GM19035 (cell line): ENCODE data around the gene CISD3.
"Not testable (repeated sequence)": the region's sequence is repeated elsewhere in the genome, so short reads cannot be mapped to it uniquely, and the experiment has no call there.

Experiments used
- ATAC-seq: cut with Tn5 transposase; IDR thresholded peaks from one replicate; pipeline ENCODE4 v1.9.1; 2021; ENCODE audit not compliant: unreplicated experiment

CISD3 gene

DNA sequence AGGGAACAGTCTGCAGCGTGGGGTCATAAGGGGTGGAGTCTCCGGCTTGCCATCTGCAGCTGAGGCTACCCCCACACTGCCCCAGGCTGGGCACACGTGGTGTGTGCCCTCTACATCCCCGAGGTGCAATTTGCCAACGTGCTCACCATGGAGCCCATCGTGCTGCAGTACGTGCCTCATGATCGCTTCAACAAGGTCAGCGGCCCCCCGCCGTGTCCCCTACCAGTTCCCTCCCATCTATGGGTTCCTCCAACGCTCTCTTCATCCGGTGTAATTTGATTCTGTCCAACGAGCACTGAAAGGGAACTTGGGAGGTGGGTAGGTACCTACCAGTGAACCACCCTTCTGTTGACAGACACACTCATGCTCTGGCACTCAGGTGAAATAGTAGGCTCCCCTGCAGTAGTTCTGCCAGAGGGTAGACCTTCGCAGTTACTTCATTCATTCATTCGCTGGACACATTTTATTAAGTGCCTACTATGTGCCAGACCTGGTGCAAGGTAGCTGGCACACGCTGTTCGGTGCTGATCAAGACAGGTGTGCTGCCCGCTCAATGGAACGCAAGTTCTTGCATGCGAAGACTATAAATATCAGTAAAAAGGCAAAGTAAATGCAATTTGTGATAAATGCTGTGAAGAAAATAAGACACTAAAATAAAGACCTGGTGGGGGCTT, 22.3 kb upstream of the CISD3 start:
- ATAC-seq: no peak

DNA sequence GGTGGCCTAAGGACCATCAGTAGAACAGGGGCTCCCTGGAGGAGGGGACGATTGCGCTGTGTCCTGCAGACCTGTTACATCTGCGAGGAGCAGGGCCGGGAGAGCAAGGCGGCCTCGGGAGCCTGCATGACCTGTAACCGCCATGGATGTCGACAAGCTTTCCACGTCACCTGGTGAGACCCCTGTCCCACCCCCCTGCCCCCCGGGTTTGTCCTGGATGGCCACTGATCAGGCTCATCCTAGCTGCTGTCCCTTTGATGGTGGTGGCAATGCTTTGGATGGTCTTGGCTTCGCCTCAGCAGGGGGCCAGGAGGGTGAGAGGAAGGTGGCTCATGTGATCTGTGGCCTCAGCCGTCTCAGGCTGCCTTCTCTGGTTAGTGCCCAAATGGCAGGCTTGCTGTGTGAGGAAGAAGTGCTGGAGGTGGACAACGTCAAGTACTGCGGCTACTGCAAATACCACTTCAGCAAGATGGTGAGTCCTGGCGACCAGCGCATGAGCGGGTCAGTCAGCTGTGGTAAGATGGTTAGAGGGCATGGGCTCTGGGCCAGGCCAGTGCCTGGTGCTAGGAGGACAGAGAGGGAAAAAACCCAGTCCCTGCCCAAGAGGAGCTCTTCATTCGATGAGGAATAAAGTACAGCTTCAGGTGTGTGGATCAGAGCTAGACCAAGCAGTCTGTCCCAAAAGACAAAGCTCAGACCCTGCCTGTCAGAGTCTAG, 20.9 kb upstream of the CISD3 start:
- no peak for ATAC-seq

DNA sequence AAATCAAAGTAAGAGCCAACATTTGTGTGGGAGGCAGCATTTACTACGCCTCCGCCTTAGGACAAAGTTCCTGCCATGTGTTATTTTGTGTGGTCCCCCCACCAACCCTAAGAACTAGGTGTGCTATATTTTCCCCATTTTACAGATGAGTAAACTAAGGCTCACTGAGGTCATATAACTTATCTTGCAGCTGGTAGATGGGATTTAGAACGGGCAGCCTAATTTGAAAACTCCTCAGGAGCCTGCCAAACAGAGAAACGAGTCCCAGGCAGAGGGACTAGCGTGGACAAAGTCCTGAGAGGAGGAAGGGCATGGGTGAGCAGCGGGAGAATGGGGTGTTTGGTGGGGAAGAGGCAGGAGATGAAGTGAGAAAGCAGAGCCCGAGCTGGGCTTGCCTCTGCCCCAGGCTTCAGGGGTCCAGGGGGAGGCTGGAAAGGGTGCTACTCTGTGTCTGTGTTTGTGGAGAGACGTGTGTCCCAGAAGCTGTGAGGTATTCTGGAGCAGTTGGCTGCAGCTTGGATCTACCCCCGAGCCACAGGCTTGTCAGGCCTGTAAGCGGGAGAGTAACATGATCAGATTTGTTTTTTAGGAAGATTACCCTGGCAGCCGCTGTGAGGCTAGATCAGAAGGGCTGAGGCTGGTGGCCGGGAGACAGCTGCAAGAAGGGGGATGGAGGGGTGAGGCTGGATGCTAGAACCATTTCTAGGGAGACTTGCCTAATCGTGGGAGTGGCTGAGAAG, 20.1 kb upstream of the CISD3 start:
- no peak for ATAC-seq

GRCh38 chr17:38710604-38710962, 19.6 kb upstream of the CISD3 start:
- ATAC-seq: no peak

DNA sequence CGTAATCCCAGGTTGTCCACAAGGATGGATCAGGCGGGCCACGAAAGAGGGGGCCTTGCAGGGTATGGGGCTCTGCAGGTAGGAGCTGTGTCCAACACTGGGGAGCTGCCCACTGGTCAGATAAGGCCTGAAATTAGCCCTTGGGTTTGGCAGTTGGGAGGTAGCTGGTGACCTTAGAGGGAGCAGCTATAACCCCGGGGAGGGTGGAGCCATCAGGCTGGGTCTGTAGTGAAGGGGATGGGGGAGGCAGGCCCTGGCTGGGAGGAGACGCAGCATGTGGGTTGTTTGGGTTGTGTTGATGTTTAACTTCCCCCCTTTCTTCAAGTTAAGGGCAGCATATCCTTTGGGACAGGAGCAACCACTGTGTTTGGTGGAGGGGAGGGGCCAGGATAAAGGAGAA, 19.2 kb upstream of the CISD3 start:
- ATAC-seq: no peak

DNA sequence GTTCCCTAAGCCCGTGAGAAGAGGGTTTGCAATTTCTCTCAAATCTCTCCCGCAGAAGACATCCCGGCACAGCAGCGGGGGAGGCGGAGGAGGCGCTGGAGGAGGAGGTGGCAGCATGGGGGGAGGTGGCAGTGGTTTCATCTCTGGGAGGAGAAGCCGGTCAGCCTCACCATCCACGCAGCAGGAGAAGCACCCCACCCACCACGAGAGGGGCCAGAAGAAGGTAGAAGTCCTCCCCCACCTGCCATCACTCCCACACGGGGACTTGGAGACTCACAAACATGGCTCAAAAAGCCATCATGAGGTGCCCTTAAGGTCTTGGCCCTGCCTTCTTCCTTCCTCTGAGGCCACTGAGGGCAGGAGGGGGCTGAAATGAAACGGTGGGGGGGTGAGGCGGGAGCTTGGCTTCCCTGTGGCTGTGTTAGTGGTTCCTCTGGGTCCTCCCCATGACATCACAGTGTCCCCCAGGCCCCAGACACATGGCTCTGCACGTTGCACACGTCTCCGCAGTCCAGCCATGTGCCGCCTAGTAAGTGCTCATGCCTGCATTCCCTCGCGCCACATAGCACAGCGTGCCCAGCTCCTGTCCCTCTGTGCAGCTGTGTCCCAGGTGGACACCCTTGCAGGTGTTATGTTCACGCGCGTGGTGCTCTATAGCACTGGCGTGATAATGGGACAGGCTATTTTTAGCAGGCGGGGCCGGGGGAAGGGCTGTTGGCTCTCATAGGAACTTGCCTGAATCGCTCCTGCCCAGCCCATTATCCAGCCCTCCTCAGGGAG, 18.2 kb upstream of the CISD3 start:
- ATAC-seq: no peak

GRCh38 chr17:38712593-38712992, 17.5 kb upstream of the CISD3 start:
- no peak for ATAC-seq

- ATAC-seq: no peak
Measured at GRCh38 chr17:38713456-38714075, 16.6 kb upstream of the CISD3 start.

- no peak for ATAC-seq
Measured at GRCh38 chr17:38715216-38715943, 14.8 kb upstream of the CISD3 start.

- ATAC-seq: no peak
Measured at GRCh38 chr17:38716368-38717005, 13.7 kb upstream of the CISD3 start.

- no peak for ATAC-seq
Measured at GRCh38 chr17:38717139-38717745, 12.9 kb upstream of the CISD3 start.

DNA sequence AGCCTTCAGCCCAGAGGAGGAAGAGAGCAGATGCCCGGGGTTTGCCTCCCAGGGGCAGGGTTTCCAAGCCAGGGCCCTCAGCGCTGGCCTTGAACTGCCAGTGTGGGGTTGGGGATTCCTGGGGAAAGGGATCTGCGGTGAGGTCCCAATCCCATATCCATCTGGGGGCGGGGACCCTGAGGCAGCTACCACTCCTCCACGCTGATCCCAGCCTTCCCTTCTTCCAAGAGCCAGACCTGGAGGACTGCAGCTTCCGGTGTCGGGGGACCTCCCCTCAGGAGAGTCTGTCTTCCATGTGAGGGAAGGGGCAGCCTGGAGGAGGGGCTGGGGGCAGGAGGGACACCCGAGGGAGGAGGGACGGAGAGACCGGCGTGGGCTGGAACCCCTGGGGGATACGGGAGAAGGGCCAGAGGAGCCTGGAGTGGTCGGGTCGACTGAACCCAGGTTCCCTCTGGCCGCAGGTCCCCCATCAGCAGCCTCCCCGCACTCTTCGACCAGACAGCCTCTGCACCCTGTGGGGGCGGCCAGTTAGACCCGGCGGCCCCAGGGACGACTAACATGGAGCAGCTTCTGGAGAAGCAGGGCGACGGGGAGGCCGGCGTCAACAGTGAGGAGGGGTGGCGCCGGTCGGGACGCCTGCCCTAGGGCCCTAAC, 10.7 kb upstream of the CISD3 start:
- no peak for ATAC-seq

- no peak for ATAC-seq
Measured at GRCh38 chr17:38719943-38720641, 10.0 kb upstream of the CISD3 start.

- ATAC-seq: no peak
Measured at GRCh38 chr17:38720941-38721340, 9.2 kb upstream of the CISD3 start.

DNA sequence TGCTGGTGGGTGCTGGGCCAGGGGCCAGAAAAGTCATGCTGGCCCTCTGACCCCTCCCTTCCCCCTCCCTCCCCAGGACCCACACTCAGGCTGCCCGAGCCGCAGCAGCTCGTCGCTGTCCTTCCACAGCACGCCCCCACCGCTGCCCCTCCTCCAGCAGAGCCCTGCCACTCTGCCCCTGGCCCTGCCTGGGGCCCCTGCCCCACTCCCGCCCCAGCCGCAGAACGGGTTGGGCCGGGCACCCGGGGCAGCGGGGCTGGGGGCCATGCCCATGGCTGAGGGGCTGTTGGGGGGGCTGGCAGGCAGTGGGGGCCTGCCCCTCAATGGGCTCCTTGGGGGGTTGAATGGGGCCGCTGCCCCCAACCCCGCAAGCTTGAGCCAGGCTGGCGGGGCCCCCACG, 8.3 kb upstream of the CISD3 start:
- ATAC-seq: no peak

- no peak for ATAC-seq
Measured at GRCh38 chr17:38724337-38724988, 5.7 kb upstream of the CISD3 start.

GRCh38 chr17:38725066-38725465, 5.1 kb upstream of the CISD3 start:
- no peak for ATAC-seq

DNA sequence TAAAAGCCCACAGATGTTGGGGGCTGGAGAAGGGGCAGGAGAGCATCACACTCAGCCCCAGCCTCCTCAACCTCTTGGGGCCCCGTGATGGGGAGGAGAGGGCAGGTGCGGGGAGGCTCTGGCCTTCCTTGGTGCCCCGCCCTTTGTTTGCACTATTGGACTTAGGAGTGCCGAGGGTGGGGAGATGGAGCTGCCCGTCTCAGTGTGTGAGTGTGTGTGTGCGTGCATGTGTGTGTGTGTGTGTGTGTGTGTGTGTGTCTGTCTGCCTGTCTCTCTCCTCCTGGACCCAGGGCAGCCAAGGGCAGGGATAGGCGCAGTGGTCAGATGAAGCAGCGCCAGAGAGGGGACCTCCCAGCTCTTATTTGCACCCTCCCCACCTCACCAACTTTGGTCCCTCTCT, 4.0 kb upstream of the CISD3 start:
- ATAC-seq: not testable (repeated sequence)
